Gastroesophageal sphincter (tissue), 3 donors: ENCODE data around the gene TMOD1.
A peak's percentile ranks its signal among the peaks of the same experiment; 100 is the strongest.

ENCODE experiments used
- EP300 ChIP-seq: sonication (generic); formaldehyde crosslinking; IDR thresholded peaks from one replicate; pipeline ENCODE4 v1.6.1; 2017; ENCODE audit warnings: antibody characterized with exemption, mild to moderate bottlenecking
- TF ChIP-seq, protein P1 (sequence below), 4 experiments: fragments of 200-600 bp in 2 of 4; fragments of 450-650 bp in 2 of 4; sonication (generic) in 1 of 4; IDR thresholded peaks; one replicate each; pipeline ENCODE4 v1.5.1; 2017 to 2019; ENCODE audit warnings: antibody characterized with exemption in 4 of 4, mild to moderate bottlenecking in 2 of 4, moderate library complexity in 2 of 4

DNA sequence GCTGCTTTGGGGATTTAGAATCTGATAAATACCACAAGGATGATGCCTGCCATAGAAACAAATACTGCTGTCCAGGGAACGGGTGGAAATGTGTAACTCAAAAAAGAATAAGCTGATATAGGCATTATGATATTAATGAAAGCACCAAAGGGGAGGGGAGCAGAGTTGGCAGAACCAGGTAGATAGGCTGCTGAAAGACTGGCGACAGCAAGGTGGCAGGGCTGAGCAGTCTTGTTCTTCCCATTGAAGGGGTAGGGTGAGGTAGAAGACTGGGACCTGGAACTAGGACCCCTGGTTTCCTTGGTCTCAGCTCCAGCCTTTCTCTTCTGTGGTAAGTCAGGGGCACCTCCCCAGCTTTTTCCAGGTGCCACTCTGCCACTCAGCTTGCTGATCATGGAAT, 31.4 kb upstream of the TMOD1 start:
- TF ChIP-seq, protein P1, sequence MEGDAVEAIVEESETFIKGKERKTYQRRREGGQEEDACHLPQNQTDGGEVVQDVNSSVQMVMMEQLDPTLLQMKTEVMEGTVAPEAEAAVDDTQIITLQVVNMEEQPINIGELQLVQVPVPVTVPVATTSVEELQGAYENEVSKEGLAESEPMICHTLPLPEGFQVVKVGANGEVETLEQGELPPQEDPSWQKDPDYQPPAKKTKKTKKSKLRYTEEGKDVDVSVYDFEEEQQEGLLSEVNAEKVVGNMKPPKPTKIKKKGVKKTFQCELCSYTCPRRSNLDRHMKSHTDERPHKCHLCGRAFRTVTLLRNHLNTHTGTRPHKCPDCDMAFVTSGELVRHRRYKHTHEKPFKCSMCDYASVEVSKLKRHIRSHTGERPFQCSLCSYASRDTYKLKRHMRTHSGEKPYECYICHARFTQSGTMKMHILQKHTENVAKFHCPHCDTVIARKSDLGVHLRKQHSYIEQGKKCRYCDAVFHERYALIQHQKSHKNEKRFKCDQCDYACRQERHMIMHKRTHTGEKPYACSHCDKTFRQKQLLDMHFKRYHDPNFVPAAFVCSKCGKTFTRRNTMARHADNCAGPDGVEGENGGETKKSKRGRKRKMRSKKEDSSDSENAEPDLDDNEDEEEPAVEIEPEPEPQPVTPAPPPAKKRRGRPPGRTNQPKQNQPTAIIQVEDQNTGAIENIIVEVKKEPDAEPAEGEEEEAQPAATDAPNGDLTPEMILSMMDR (IDR thresholded peaks at IDR 0.05): peak; percentile 35 to 65 (median 56)
- TF ChIP-seq EP300: no peak
